HG03571 (cell line): ENCODE data around the gene AJAP1.

Source experiments
- ATAC-seq: cut with Tn5 transposase; IDR thresholded peaks from one replicate; pipeline ENCODE4 v1.9.1; 2021; ENCODE audit not compliant: unreplicated experiment

The AJAP1 gene

DNA sequence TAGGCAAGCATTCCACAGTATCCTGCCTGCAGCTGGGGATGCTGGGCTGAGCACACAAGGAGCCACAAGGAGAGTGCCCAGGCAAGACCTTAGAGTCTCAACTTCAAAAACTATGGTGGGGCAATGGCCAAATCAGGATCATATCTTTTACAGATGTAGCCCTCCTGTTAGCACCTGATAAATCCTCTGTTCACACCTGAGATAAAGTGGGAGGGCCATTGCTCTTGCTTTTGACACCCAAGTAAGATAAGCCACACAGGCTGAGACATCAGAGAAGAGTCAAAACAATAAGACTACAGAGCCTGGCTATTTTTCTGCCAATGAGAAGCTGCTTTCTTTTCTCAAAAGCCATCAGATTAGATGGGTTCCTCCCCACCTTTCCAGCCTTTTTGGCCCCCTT lies 148.9 kb downstream of the AJAP1 start:
- no peak for ATAC-seq

DNA sequence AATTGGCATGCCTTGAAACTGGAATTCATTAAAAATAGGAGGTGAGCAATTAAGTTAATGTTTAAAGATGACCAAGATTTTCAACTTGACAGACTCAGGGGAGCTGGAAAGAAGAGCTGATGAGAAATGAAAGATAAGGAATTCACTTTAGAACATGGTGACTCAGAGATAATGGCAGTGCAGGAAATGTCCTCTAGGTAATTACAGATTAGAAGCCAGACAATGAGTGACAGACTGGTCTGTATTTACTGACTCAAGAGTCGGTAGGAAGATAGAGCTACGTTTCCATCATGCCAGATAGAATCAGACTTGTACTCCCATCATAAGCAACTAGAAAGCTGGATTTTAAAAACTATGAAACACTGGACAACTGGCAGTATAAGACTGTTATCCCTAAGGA lies 151.6 kb downstream of the AJAP1 start:
- ATAC-seq, result no peak

DNA sequence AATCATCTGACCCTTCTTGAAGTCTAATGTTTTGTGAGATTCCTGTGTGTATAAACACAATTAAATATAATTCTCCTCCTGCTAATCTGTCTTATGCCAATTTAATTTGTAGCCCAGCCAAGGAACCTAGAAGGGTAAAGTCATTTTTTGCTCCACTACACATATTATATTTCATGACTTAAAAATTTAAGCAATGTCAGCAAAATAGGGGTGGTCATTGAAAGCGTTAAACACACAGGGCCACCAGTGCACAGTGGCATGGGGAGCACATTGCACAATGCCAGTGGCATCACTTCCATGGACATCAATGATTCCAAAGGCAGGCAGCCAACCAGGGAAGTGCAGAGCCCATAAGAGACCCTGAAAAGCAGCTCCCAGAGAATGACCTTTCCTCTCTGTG lies 166.1 kb downstream of the AJAP1 start:
- no peak for ATAC-seq

DNA sequence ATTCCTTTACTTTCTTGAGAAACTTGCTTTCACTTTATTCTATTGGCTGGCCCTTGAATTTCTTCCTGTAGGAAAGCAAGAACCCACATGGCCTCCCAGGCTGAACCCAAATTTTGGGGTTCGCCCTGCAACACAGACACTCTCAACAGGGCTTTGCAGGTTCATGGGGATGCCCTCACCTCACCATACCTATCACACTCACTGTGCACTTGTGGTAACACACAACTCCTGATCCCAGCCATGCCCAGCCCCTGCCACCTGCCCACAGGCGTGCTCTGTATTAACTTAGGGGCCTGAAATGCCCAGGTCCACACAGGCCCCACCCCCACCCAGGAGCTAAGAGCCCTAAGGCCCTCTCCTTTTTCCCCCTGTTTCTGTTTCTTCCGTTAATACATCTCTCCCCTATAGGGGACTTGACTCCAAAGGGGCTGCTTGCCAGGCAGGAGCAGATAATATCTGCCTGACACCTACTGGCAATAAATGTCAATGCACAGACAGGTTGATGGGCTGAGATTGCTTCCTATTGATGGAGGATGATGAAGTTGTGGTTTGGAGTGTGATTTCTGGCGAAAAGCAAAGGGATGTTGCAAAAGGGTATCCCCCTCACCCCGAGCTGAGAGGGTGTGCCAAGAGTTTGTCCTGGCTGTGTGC lies 171.5 kb downstream of the AJAP1 start:
- ATAC-seq, result no peak

DNA sequence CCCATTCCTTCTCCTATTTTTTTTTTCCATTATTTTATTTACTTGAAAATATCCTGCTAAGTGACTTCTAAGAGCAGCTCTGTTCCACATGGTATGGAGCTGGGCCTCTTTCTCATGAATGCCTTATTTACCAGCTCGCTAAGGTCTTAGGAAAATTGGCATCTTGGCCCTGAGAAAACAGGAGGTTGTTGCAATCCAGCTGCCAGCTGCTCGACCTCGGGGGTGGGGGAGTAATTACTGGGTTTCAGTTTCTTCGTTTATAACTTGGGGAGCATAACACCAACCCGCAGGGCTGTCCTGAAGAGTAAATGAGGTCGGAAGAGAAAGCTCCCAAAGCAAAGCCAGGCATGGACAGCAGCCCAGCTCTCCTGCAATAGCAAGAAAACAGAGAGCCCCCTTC lies 176.3 kb downstream of the AJAP1 start:
- ATAC-seq, result no peak

DNA sequence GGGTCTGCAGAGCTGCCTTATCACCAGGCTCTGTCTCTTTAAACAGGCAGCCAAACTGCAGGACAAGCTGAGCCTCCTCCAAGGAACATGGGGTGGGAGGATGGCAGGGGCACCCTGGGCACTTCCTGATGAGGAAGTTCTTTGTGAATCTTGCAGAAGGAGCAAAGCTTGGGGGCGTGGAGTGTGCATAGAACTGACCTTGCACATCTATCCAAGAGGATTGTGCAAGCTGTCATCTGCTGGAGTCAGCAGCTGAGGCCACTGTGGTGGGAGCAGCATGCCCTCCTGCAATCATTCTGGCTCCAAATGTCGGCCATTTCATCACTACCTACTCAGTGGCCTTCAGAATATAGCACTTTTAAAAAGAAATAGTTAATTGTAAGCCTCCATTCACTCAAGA lies 182.2 kb downstream of the AJAP1 start:
- ATAC-seq, result no peak

DNA sequence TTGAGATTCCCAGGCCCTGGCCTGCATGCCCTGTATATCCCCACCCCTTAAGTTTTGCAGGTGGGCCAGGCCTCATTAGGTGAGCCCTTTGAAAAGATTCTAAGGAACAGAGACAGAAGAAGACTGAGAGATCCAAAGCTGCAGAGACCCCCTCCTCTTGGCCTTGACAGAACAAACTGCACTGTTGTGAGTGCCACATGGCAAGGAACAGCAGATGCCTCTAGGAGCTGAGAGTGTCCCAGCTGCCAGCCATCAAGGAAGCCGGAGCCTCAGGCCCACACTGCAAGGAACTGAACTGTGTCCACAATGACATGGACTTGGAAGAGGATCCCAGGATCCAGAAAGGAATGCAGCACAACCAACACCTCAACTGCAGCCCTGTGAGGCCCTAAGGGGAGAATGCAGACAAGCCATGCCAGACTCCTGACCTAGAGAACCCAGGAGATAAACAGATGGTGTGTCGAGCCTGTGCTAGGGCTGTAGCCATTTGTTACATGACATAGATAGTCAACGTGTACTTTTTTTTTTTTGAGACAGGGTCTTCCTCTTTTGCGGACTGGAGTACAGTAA lies 182.7 kb downstream of the AJAP1 start:
- ATAC-seq, result no peak

DNA sequence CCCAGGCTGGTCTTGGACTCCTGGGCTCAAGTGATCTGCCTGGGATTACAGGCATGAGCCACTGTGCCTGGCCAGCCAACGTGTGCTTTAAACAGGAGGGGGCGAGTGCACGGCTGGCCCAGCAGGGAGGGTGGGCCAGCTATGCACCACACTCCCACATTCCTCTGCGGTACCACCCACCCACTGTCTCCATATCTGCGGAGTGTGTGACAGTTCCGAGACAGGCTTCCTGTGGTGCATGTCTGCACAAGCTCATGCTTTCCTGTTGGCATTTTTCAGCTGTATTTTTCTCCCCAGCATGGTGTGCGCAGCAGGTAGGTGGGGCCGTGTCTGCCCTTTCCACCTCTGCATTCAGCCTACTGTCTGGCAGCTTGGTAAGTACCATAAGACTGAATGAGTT lies 183.3 kb downstream of the AJAP1 start:
- no peak for ATAC-seq

DNA sequence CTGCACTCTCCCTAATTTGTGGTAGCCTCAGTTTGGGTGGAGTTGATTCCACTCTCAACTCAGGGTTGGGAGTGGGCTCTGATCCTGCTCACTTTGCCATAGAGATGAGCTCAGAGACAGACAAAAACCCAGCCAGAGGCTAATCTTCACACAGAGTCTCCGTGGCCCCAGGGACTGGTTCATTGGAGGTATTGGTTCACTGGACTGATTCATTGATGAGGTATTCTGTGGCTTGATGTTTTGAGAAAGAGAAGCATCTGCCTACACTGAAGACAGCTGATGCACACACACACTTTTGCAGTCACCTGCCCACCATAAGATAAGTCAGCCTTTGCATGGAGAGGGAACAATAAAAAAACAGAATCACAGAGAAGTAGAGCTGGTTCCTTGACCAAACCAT lies 183.8 kb downstream of the AJAP1 start:
- no peak for ATAC-seq
